Mammary epithelial cell (primary cell): ENCODE results near the gene TMPRSS4.

Source experiments
- CTCF ChIP-seq, 2 donors: IDR thresholded peaks in 1 of 2; conservative IDR thresholded peaks in 1 of 2; 2 replicates each; pipeline ENCODE4 v1.5.1; 2011 to 2012; ENCODE audit warnings: inconsistent platforms in 2 of 2, low read length in 2 of 2, mild to moderate bottlenecking in 2 of 2, control low read depth in 1 of 2, low read depth in 1 of 2; ENCODE audit not compliant: insufficient read depth in 1 of 2; ENCODE audit errors: extremely low read depth in 1 of 2
- EZH2 ChIP-seq: IDR thresholded peaks from 2 replicates; pipeline ENCODE4 v1.6.1; 2012; ENCODE audit warnings: low read length, inconsistent platforms, borderline replicate concordance

DNA sequence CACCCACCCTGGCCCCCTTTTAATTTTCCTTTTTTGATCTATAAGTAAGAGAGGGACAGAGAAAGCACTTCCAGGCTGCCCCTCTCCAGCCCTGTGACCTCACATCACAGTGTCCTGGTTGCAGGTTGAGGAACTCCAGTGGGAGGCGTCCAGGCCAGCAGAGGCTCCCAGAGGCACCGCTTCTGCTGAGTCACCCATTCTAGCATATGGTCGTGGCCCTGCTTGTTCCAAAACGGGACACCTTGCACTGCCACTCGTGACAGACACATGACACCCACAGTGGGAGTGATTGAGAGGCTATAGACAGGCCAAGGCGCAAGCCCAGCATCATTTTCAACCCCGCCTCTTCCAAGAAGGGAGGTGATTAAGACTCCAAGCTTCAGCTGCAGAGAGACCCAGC, 16.0 kb upstream of the TMPRSS4 start:
- TF ChIP-seq CTCF (conservative IDR thresholded peaks at IDR 0.05 in 1 of 2, IDR thresholded peaks at IDR 0.05 in 1 of 2; ENCODE audit: extremely low read depth in 1 of 2, insufficient read depth in 1 of 2, low read depth in 1 of 2, low read length in 2 of 2) = no peak
- TF ChIP-seq EZH2 = no peak
